GM23248 (cell line): ENCODE data around the gene GAREM2.

Experiments
- EZH2 ChIP-seq: fragments of 200-600 bp; sonication (generic); IDR thresholded peaks from 2 replicates; pipeline ENCODE4 v1.6.1; 2018; ENCODE audit warnings: antibody characterized with exemption, mild to moderate bottlenecking; ENCODE audit not compliant: insufficient read depth, poor library complexity, severe bottlenecking
- EZH2phosphoT487 ChIP-seq: fragments of 200-600 bp; sonication (generic); IDR thresholded peaks from 2 replicates; pipeline ENCODE4 v1.6.1; 2018; ENCODE audit warnings: antibody characterized with exemption, moderate library complexity, mild to moderate bottlenecking, low read depth; ENCODE audit not compliant: insufficient read depth

- TF ChIP-seq EZH2phosphoT487 (no peak), EZH2 (no peak)
Observed at GRCh38 chr2:26238311-26238958, 65.5 kb downstream of the GAREM2 start.
